ENCODE measurements around the gene CYB561D2. TPM values are rescaled to one million over a fixed set of nuclear protein-coding genes. Genes with fewer than 3 reads are reported as not detected.

Gene CYB561D2
- total and polyA plus RNA-seq, 9 of the 15 experiments (the other 6 are each of a cell fraction or from before 2014, with no cell fraction given): 4.2 to 16.6 (median 9.4) TPM

DNA sequence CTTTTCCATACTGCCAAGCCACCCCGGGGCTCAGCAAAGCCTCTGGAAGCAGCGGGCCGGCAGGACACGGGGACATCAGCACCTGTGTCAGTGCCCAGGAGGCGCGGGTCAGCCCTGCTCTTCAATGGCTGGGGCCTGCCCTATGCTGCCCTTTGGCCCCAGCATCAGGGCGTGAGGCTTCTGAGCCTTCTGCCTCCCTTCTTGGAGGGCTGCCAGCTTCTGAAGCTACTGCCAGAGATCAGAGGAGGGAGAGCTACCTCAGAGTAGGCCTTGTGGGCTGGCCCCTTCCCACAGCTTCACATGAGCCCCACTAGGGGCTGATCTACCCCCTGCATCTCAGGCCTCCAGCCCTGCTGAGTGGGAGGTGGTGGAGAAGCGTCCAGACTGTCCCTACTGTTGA lies 21.7 kb downstream of the CYB561D2 start:
- Histone ChIP-seq H3K9me3 (replicated peaks; ENCODE audit: control insufficient read depth, insufficient read depth, low read depth, low read length) (no peaks in the 10 kb centered on the region), H3K4me2 (ENCODE audit: insufficient read depth, low read length) (no peak overlapping the region), H3K27ac (ENCODE audit: extremely low read depth, low read depth, low read length) (no peak overlapping the region), H3K27me3 (ENCODE audit: control insufficient read depth in 2 of 2, insufficient read depth in 2 of 2, low read length in 2 of 2) (no peaks in the 10 kb centered on the region), H3K9ac (ENCODE audit: insufficient read depth in 1 of 2, low read depth in 2 of 2, low read length in 2 of 2) (peak overlapping the region in 1 of 2 experiments; percentile 71; a peak in 2 of 4 replicates), H2AFZ (ENCODE audit: low read depth, low read length) (no peak overlapping the region), H3K4me1 (replicated peaks in 1 of 2; ENCODE audit: control insufficient read depth in 2 of 2, insufficient read depth in 2 of 2, low read length in 2 of 2) (peaks cover 13 to 41% of the 10 kb centered on the region in 2 experiments; a peak in 4 of 5 replicates), H3K36me3 (ENCODE audit: control insufficient read depth, insufficient read depth, low read length) (no peaks in the 10 kb centered on the region), H4K20me1 (replicated peaks; ENCODE audit: control insufficient read depth, insufficient read depth, low read length) (no peaks in the 10 kb centered on the region), H3K9me1 (ENCODE audit: control insufficient read depth, insufficient read depth, low read length) (no peaks in the 10 kb centered on the region), H3K4me3 (no peak overlapping the region), H3K79me2 (ENCODE audit: control insufficient read depth, insufficient read depth, low read length) (no peaks in the 10 kb centered on the region)
- ChIA-PET CTCF (ENCODE audit: low intra/inter-chr PET ratio) (no interaction called here), POLR2A (no interaction called here)
- BruUV-seq (replicated peaks): no TSS peak
- in situ Hi-C loops (cut with MboI): no loop called here
- WGBS (ENCODE audit: insufficient coverage, low coverage, missing lambda C conversion rate): 6% methylated on average over 8 of the region's 8 CpGs
- FAIRE-seq (peak; percentile 78), DNase-seq (ENCODE audit: extremely low read depth in 1 of 4, low spot score in 3 of 4) (peak; percentile 60 to 70 (median 66)), ATAC-seq (peak; percentile 69)
- intact Hi-C loops (cut with micrococcal nuclease): loop anchor here (5.0 kb wide), 1 partner anchor 170 kb away; no protein-coding TSS in a partner anchor
- TF ChIP-seq ZBTB7A (IDR thresholded peaks at IDR 0.05; ENCODE audit: borderline replicate concordance, control insufficient read depth, low read depth, low read length): 0 out of 2 replicates have a peak, but pooled peaks have one; percentile 33
- no peak for TF ChIP-seq ZBED1 (IDR thresholded peaks at IDR 0.05)
- TF ChIP-seq LCOR (CRISPR knock-in tag; IDR thresholded peaks at IDR 0.05): no peak
- no peak for TF ChIP-seq CREB1 (IDR thresholded peaks at IDR 0.05)
- TF ChIP-seq CREB1 (CRISPR knock-in tag; IDR thresholded peaks at IDR 0.05): no peak
- TF ChIP-seq, protein P1, sequence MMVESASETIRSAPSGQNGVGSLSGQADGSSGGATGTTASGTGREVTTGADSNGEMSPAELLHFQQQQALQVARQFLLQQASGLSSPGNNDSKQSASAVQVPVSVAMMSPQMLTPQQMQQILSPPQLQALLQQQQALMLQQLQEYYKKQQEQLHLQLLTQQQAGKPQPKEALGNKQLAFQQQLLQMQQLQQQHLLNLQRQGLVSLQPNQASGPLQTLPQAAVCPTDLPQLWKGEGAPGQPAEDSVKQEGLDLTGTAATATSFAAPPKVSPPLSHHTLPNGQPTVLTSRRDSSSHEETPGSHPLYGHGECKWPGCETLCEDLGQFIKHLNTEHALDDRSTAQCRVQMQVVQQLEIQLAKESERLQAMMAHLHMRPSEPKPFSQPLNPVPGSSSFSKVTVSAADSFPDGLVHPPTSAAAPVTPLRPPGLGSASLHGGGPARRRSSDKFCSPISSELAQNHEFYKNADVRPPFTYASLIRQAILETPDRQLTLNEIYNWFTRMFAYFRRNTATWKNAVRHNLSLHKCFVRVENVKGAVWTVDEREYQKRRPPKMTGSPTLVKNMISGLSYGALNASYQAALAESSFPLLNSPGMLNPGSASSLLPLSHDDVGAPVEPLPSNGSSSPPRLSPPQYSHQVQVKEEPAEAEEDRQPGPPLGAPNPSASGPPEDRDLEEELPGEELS (CRISPR knock-in tag; IDR thresholded peaks at IDR 0.05; ENCODE audit: borderline replicate concordance): no peak
- TF ChIP-seq NFIC (IDR thresholded peaks at IDR 0.05): peak; percentile 85
